ENCODE data around the gene DDX25. TPM values are rescaled to one million over a fixed set of nuclear protein-coding genes. Genes with fewer than 3 reads are reported as not detected.

Gene DDX25
- total RNA-seq, 2 experiments from 2014 or later = not detected

- Mint-ChIP-seq H3K9me3 (no peaks in the 10 kb centered on the region), H3K4me3 (no peak overlapping the region), H3K36me3 (ENCODE audit: low read depth) (no peaks in the 10 kb centered on the region), H3K27me3 (no peaks in the 10 kb centered on the region), H3K27ac (no peak overlapping the region), H3K4me1 (peaks cover 12% of the 10 kb centered on the region)
- DNase-seq = no peak
- CTCF ChIA-PET = interaction anchor here (0.5 to 7.7 kb wide), 9 partner anchors 11 to 536 kb away, joined by 3 to 75 read pairs (median 3); no protein-coding TSS in a partner anchor
- POLR2A ChIA-PET = no interaction called here
Measured at GRCh38 chr11:125942771-125943428, 38.6 kb downstream of the DDX25 start.

GRCh38 chr11:125943661-125944349, 39.5 kb downstream of the DDX25 start:
- ChIA-PET POLR2A (no interaction called here), CTCF (interaction anchor here (0.5 to 7.7 kb wide), 4 partner anchors 22 to 537 kb away, joined by 3 to 75 read pairs (median 4); no protein-coding TSS in a partner anchor)
- H3K27me3 Mint-ChIP-seq = no peaks in the 10 kb centered on the region
- H3K27ac Mint-ChIP-seq = no peak overlapping the region
- no peaks in the 10 kb centered on the region for H3K36me3 Mint-ChIP-seq (ENCODE audit: low read depth)
- DNase-seq = no peak
- no peaks in the 10 kb centered on the region for H3K9me3 Mint-ChIP-seq
- H3K4me1 Mint-ChIP-seq = peaks cover 4% of the 10 kb centered on the region
- H3K4me3 Mint-ChIP-seq = no peak overlapping the region

GRCh38 chr11:125944350-125945010, 40.2 kb downstream of the DDX25 start:
- no peak for DNase-seq
- no peak overlapping the region for H3K27ac Mint-ChIP-seq
- ChIA-PET CTCF (interaction anchor here (1.5 to 7.7 kb wide), 2 partner anchors 23 to 248 kb away, joined by 4 to 75 read pairs; no protein-coding TSS in a partner anchor), POLR2A (no interaction called here)
- H3K9me3 Mint-ChIP-seq = no peaks in the 10 kb centered on the region
- no peak overlapping the region for H3K4me3 Mint-ChIP-seq
- H3K27me3 Mint-ChIP-seq = no peaks in the 10 kb centered on the region
- peaks cover 2% of the 10 kb centered on the region for H3K4me1 Mint-ChIP-seq
- no peaks in the 10 kb centered on the region for H3K36me3 Mint-ChIP-seq (ENCODE audit: low read depth)

- H3K27ac Mint-ChIP-seq = no peak overlapping the region
- peaks cover 2% of the 10 kb centered on the region for H3K4me1 Mint-ChIP-seq
- CTCF ChIA-PET = interaction anchor here (7.7 kb wide), 1 partner anchor 247 kb away, joined by 75 read pairs; no protein-coding TSS in a partner anchor
- DNase-seq = no peak
- H3K36me3 Mint-ChIP-seq (ENCODE audit: low read depth) = no peaks in the 10 kb centered on the region
- POLR2A ChIA-PET = no interaction called here
- H3K9me3 Mint-ChIP-seq = no peaks in the 10 kb centered on the region
- no peak overlapping the region for H3K4me3 Mint-ChIP-seq
- no peaks in the 10 kb centered on the region for H3K27me3 Mint-ChIP-seq
Measured at GRCh38 chr11:125945011-125945796, 40.9 kb downstream of the DDX25 start.

GRCh38 chr11:125945797-125946520, 41.7 kb downstream of the DDX25 start, which contains the start of gene VSIG10L2:
Gene VSIG10L2 (plus strand): TSS chr11:125946044. CDS start chr11:125946056, 12 bp downstream.
- H3K4me3 Mint-ChIP-seq = no peak within 1 kb of the TSS
- H3K4me1 Mint-ChIP-seq = peaks cover 2% of the 10 kb centered on the region
- POLR2A ChIA-PET = no interaction called here
- H3K27ac Mint-ChIP-seq = no peak within 1 kb of the TSS
- H3K9me3 Mint-ChIP-seq = no peaks in the 10 kb centered on the region
- no peak for DNase-seq
- CTCF ChIA-PET = interaction anchor here (7.7 kb wide), 1 partner anchor 246 kb away, joined by 75 read pairs; no protein-coding TSS in a partner anchor
- no peaks in the 10 kb centered on the region for H3K36me3 Mint-ChIP-seq (ENCODE audit: low read depth)
- H3K27me3 Mint-ChIP-seq = no peaks in the 10 kb centered on the region

- H3K9me3 Mint-ChIP-seq = no peaks in the 10 kb centered on the region
- ChIA-PET POLR2A (no interaction called here), CTCF (no interaction called here)
- DNase-seq = no peak
- H3K27me3 Mint-ChIP-seq = no peaks in the 10 kb centered on the region
- no peaks in the 10 kb centered on the region for H3K36me3 Mint-ChIP-seq (ENCODE audit: low read depth)
- H3K4me3 Mint-ChIP-seq = no peak overlapping the region
- H3K27ac Mint-ChIP-seq = no peak overlapping the region
- peaks cover 2% of the 10 kb centered on the region for H3K4me1 Mint-ChIP-seq
Measured at GRCh38 chr11:125946712-125947418, 42.6 kb downstream of the DDX25 start.

- H3K9me3 Mint-ChIP-seq = no peaks in the 10 kb centered on the region
- no peaks in the 10 kb centered on the region for H3K4me1 Mint-ChIP-seq
- no peak overlapping the region for H3K4me3 Mint-ChIP-seq
- H3K27ac Mint-ChIP-seq = no peak overlapping the region
- POLR2A ChIA-PET = no interaction called here
- H3K36me3 Mint-ChIP-seq (ENCODE audit: low read depth) = no peaks in the 10 kb centered on the region
- CTCF ChIA-PET = no interaction called here
- DNase-seq = no peak
- H3K27me3 Mint-ChIP-seq = no peaks in the 10 kb centered on the region
Measured at GRCh38 chr11:125947419-125948277, 43.3 kb downstream of the DDX25 start.

GRCh38 chr11:125948278-125949051, 44.2 kb downstream of the DDX25 start:
- Mint-ChIP-seq H3K27ac (no peak overlapping the region), H3K9me3 (no peaks in the 10 kb centered on the region), H3K4me3 (no peak overlapping the region), H3K4me1 (no peaks in the 10 kb centered on the region), H3K27me3 (no peaks in the 10 kb centered on the region), H3K36me3 (ENCODE audit: low read depth) (no peaks in the 10 kb centered on the region)
- CTCF ChIA-PET = no interaction called here
- no peak for DNase-seq
- POLR2A ChIA-PET = no interaction called here

- CTCF ChIA-PET = no interaction called here
- no peak for DNase-seq
- Mint-ChIP-seq H3K4me3 (no peak overlapping the region), H3K27me3 (no peaks in the 10 kb centered on the region), H3K36me3 (ENCODE audit: low read depth) (no peaks in the 10 kb centered on the region), H3K9me3 (no peaks in the 10 kb centered on the region), H3K27ac (no peak overlapping the region), H3K4me1 (no peaks in the 10 kb centered on the region)
- POLR2A ChIA-PET = no interaction called here
Measured at GRCh38 chr11:125949271-125950177, 45.2 kb downstream of the DDX25 start.

- Mint-ChIP-seq H3K36me3 (ENCODE audit: low read depth) (no peaks in the 10 kb centered on the region), H3K27ac (no peak overlapping the region), H3K4me3 (no peak overlapping the region), H3K27me3 (no peaks in the 10 kb centered on the region), H3K4me1 (no peaks in the 10 kb centered on the region), H3K9me3 (no peaks in the 10 kb centered on the region)
- POLR2A ChIA-PET = no interaction called here
- DNase-seq = no peak
- CTCF ChIA-PET = no interaction called here
Measured at GRCh38 chr11:125950178-125950490, 45.8 kb downstream of the DDX25 start.

Measured in activated CD4-positive, alpha-beta memory T cell treated with anti-CD3 and anti-CD28 coated beads, Interleukin-2, amount 10 ng/mL, durations not matched to agents 7 days and 5 days (primary cell).